ENCODE results near the gene CD302.
"Not testable (repeated sequence)": the region's sequence is repeated elsewhere in the genome, so short reads cannot be mapped to it uniquely, and the experiment has no call there.

DNA sequence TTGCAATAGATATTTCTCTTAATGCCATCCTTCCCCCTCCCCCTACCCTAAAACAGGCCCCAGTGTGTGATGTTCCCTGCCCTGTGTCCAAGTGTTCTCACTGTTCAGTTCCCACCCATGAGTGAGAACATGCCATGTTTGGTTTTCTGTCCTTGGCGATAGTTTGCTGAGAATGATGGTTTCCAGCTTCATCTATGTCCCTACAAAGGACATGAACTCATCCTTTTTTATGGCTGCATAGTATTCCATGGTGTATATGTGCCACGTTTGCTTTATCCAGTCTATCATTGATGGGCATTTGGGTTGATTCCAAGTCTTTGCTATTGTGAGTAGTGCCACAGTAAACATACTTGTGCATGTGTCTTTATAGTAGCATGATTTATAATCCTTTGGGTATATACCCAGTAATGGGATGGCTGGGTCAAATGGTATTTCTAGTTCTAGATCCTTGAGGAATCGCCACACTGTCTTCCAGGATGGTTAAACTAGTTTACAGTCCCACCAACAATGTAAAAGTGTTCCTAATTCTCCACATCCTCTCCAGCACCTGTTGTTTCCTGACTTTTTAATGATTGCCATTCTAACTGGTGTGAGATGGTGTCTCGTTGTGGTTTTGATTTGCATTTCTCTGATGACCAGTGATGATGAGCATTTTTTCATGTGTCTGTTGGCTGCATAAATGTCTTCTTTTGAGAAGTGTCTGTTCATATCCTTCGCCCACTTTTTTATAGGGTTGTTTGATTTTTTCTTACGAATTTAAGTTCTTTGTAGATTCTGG lies 73.0 kb downstream of the CD302 start:
- TF ChIP-seq, protein P1, sequence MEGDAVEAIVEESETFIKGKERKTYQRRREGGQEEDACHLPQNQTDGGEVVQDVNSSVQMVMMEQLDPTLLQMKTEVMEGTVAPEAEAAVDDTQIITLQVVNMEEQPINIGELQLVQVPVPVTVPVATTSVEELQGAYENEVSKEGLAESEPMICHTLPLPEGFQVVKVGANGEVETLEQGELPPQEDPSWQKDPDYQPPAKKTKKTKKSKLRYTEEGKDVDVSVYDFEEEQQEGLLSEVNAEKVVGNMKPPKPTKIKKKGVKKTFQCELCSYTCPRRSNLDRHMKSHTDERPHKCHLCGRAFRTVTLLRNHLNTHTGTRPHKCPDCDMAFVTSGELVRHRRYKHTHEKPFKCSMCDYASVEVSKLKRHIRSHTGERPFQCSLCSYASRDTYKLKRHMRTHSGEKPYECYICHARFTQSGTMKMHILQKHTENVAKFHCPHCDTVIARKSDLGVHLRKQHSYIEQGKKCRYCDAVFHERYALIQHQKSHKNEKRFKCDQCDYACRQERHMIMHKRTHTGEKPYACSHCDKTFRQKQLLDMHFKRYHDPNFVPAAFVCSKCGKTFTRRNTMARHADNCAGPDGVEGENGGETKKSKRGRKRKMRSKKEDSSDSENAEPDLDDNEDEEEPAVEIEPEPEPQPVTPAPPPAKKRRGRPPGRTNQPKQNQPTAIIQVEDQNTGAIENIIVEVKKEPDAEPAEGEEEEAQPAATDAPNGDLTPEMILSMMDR (conservative IDR thresholded peaks at IDR 0.05 in 1 of 2, IDR thresholded peaks at IDR 0.05 in 1 of 2; ENCODE audit: extremely low read depth in 1 of 2, insufficient read depth in 1 of 2, low read depth in 1 of 2, low read length in 2 of 2), result not testable (repeated sequence)
- not testable (repeated sequence) for TF ChIP-seq EZH2 (IDR thresholded peaks at IDR 0.05; ENCODE audit: borderline replicate concordance, low read length)

Data from mammary epithelial cell (primary cell).